Astrocyte (in vitro differentiated cells and primary cell): Measurements from ENCODE around the gene CTLA4. TPM values are rescaled to one million over a fixed set of nuclear protein-coding genes. Genes with fewer than 3 reads are reported as not detected.

Experiments
- DNase-seq: peaks from one replicate; pipeline ENCODE4 v3.0.0-alpha.2; 2010; ENCODE audit warnings: low read depth
- FAIRE-seq: peaks from 2 replicates; lab custom pipeline; 2011; peaks lifted over from hg19 to GRCh38; lab: Jason Lieb, UNC
- H2AFZ ChIP-seq: 2 replicates; pipeline ENCODE4 v1.6.0; 2012; ENCODE audit warnings: low read depth, low read length, inconsistent platforms
- H3K27ac ChIP-seq: 2 replicates; pipeline ENCODE4 v1.5.1; 2011; ENCODE audit warnings: low read depth, low read length, inconsistent platforms
- H3K27me3 ChIP-seq: 2 replicates; pipeline ENCODE4 v1.6.0; 2011; ENCODE audit warnings: low read length, inconsistent platforms; ENCODE audit not compliant: insufficient read depth
- H3K36me3 ChIP-seq: 2 replicates; pipeline ENCODE4 v1.5.1; 2011; ENCODE audit warnings: low read length, inconsistent platforms; ENCODE audit not compliant: insufficient read depth
- H3K4me1 ChIP-seq: 2 replicates; pipeline ENCODE4 v1.5.1; 2011; ENCODE audit warnings: low read length, inconsistent platforms; ENCODE audit not compliant: insufficient read depth
- H3K4me2 ChIP-seq: 2 replicates; pipeline ENCODE4 v1.6.0; 2012; ENCODE audit warnings: low read length, inconsistent platforms
- H3K4me3 ChIP-seq: 2 replicates; pipeline ENCODE4 v1.5.1; 2011; ENCODE audit warnings: low read depth, mild to moderate bottlenecking, low read length, inconsistent platforms; ENCODE audit not compliant: insufficient read depth
- H3K79me2 ChIP-seq: 2 replicates; pipeline ENCODE4 v1.6.0; 2012; ENCODE audit warnings: mild to moderate bottlenecking, low read length, inconsistent platforms; ENCODE audit not compliant: insufficient read depth
- H3K9ac ChIP-seq: 2 replicates; pipeline ENCODE4 v1.6.0; 2012; ENCODE audit warnings: mild to moderate bottlenecking, low read length, inconsistent platforms
- H3K9me3 ChIP-seq: 2 replicates; pipeline ENCODE4 v1.5.1; 2012; ENCODE audit warnings: low read depth, mild to moderate bottlenecking, low read length, inconsistent platforms; ENCODE audit not compliant: insufficient read depth
- H4K20me1 ChIP-seq: 2 replicates; pipeline ENCODE4 v1.6.0; 2012; ENCODE audit warnings: low read length, inconsistent platforms; ENCODE audit not compliant: insufficient read depth
- H3K27ac Mint-ChIP-seq: one replicate; pipeline ENCODE4 v1.8.0; 2021; ENCODE audit warnings: mild to moderate bottlenecking, mixed read lengths; ENCODE audit not compliant: unreplicated experiment
- H3K27me3 Mint-ChIP-seq: one replicate; pipeline ENCODE4 v1.8.0; 2021; ENCODE audit warnings: low read depth, mixed read lengths; ENCODE audit not compliant: unreplicated experiment
- H3K36me3 Mint-ChIP-seq: one replicate; pipeline ENCODE4 v1.8.0; 2021; ENCODE audit warnings: low read depth, mixed read lengths; ENCODE audit not compliant: unreplicated experiment
- H3K4me1 Mint-ChIP-seq: one replicate; pipeline ENCODE4 v1.8.0; 2021; ENCODE audit warnings: low read depth, mixed read lengths; ENCODE audit not compliant: unreplicated experiment
- H3K4me3 Mint-ChIP-seq: one replicate; pipeline ENCODE4 v1.8.0; 2021; ENCODE audit warnings: mild to moderate bottlenecking, moderate library complexity, mixed read lengths; ENCODE audit not compliant: unreplicated experiment
- H3K9me3 Mint-ChIP-seq: one replicate; pipeline ENCODE4 v1.8.0; 2021; ENCODE audit warnings: mild to moderate bottlenecking, mixed read lengths; ENCODE audit not compliant: unreplicated experiment
- EZH2 ChIP-seq: IDR thresholded peaks from 2 replicates; pipeline ENCODE4 v1.6.1; 2012; ENCODE audit warnings: mild to moderate bottlenecking, low read length, inconsistent platforms; ENCODE audit not compliant: insufficient read depth
- total RNA-seq: library from RNA; stranded (reverse); gene quantifications from 2 replicates; pipeline ENCODE4 v1.2.1, GENCODE V29; 2021
- TF ChIP-seq, protein P1 (sequence below): IDR thresholded peaks from 2 replicates; pipeline ENCODE4 v1.5.1; 2011; ENCODE audit warnings: low read depth, mild to moderate bottlenecking, inconsistent platforms, low read length, moderate library complexity; ENCODE audit not compliant: insufficient read depth

Gene CTLA4
- total RNA-seq, 1 donor from 2014 or later: not detected

DNA sequence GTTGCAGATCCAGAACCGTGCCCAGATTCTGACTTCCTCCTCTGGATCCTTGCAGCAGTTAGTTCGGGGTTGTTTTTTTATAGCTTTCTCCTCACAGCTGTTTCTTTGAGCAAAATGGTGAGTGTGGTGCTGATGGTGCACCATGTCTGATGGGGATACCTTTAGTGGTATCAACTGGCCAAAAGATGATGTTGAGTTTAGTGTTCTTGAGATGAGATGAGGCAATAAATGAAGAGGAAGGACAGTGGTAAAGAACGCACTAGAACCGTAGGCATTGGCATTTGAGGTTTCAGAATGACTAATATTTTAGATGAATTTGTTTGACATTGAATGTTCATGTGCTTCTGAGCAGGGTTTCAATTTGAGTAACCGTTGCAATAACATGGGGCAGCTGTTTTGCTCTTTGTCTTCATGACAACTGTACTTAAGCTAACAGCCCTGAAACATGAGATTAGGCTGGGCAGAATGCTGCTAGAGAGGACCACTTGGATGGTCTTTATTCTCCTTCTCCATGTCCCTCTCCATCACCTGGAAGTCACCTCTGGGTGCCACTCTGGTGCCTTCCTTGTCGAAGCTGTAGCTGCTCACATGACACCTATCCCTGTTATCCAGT lies 3.9 kb downstream of the CTLA4 start:
- H3K27me3 ChIP-seq: peaks cover 9% of the 10 kb centered on the region

DNA sequence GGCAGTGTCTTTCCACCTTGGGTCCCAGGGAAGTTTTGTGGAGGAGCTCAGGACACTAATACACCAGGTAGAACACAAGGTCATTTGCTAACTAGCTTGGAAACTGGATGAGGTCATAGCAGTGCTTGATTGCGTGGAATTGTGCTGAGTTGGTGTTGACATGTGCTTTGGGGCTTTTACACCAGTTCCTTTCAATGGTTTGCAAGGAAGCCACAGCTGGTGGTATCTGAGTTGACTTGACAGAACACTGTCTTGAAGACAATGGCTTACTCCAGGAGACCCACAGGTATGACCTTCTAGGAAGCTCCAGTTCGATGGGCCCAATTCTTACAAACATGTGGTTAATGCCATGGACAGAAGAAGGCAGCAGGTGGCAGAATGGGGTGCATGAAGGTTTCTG lies 5.9 kb downstream of the CTLA4 start:
- peaks cover 3% of the 10 kb centered on the region for H3K27me3 ChIP-seq
- H3K9ac ChIP-seq: no peak overlapping the region
- Mint-ChIP-seq H3K27ac (no peak overlapping the region), H3K36me3 (no peaks in the 10 kb centered on the region), H3K4me3 (no peak overlapping the region), H3K4me1 (peaks cover 2% of the 10 kb centered on the region), H3K27me3 (peaks cover 17% of the 10 kb centered on the region), H3K9me3 (no peaks in the 10 kb centered on the region)
- no peaks in the 10 kb centered on the region for H3K9me3 ChIP-seq
- no peaks in the 10 kb centered on the region for H3K36me3 ChIP-seq
- no peak overlapping the region for H3K4me3 ChIP-seq
- H2AFZ ChIP-seq: no peak overlapping the region
- no peaks in the 10 kb centered on the region for H4K20me1 ChIP-seq
- TF ChIP-seq, protein P1, sequence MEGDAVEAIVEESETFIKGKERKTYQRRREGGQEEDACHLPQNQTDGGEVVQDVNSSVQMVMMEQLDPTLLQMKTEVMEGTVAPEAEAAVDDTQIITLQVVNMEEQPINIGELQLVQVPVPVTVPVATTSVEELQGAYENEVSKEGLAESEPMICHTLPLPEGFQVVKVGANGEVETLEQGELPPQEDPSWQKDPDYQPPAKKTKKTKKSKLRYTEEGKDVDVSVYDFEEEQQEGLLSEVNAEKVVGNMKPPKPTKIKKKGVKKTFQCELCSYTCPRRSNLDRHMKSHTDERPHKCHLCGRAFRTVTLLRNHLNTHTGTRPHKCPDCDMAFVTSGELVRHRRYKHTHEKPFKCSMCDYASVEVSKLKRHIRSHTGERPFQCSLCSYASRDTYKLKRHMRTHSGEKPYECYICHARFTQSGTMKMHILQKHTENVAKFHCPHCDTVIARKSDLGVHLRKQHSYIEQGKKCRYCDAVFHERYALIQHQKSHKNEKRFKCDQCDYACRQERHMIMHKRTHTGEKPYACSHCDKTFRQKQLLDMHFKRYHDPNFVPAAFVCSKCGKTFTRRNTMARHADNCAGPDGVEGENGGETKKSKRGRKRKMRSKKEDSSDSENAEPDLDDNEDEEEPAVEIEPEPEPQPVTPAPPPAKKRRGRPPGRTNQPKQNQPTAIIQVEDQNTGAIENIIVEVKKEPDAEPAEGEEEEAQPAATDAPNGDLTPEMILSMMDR: no peak
- no peak for TF ChIP-seq EZH2
- no peaks in the 10 kb centered on the region for H3K79me2 ChIP-seq
- no peaks in the 10 kb centered on the region for H3K4me1 ChIP-seq
- H3K27ac ChIP-seq: no peak overlapping the region
- FAIRE-seq (no peak), DNase-seq (no peak)
- no peak overlapping the region for H3K4me2 ChIP-seq

More for the DNA sequence above, 3.9 kb downstream of the CTLA4 start:
- H3K27ac Mint-ChIP-seq: no peak overlapping the region
- H3K79me2 ChIP-seq: no peaks in the 10 kb centered on the region
- H3K27ac ChIP-seq: no peak overlapping the region
- peaks cover 13% of the 10 kb centered on the region for H3K27me3 Mint-ChIP-seq
- no peak overlapping the region for H3K4me3 ChIP-seq
- no peaks in the 10 kb centered on the region for H3K36me3 ChIP-seq
- H4K20me1 ChIP-seq: no peaks in the 10 kb centered on the region
- no peak for FAIRE-seq
- H3K9ac ChIP-seq: no peak overlapping the region
- no peak overlapping the region for H3K4me2 ChIP-seq
- no peaks in the 10 kb centered on the region for H3K9me3 Mint-ChIP-seq
- no peaks in the 10 kb centered on the region for H3K9me3 ChIP-seq
- no peaks in the 10 kb centered on the region for H3K36me3 Mint-ChIP-seq
- H3K4me1 ChIP-seq: no peaks in the 10 kb centered on the region
- DNase-seq: no peak
- peaks cover 2% of the 10 kb centered on the region for H3K4me1 Mint-ChIP-seq
- no peak overlapping the region for H2AFZ ChIP-seq
- no peak overlapping the region for H3K4me3 Mint-ChIP-seq
- TF ChIP-seq EZH2: no peak
- TF ChIP-seq, protein P1: no peak

DNA sequence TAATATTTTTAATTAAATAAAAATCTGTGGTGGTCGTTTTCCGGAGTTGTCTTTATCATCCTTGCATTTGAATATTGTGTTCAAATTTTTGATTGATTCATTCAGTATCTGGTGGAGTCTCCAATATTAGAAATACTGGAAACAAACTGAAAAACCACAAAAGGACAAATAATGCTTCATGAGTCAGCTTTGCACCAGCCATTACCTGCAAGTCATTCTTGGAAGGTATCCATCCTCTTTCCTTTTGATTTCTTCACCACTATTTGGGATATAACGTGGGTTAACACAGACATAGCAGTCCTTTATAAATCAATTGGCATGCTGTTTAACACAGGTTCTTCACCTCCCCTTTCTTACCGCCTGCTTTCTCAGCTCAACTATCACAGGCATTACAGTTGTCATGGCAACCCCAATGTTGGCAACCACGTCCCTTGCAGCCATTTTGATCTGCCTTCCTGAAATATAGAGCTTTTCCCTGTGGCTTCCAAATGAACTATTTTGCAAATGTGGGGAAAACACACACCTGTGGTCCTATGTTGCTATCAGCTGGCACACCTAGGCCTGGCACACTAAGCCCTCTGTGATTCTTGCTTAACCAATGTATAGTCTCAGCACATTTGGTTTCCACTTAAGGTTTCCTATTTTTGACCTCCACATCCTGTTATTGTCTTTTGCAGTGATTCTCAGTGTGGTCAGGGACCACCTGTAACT lies 6.5 kb downstream of the CTLA4 start:
- Mint-ChIP-seq H3K4me1 (peaks cover 2% of the 10 kb centered on the region), H3K27me3 (peaks cover 17% of the 10 kb centered on the region), H3K27ac (no peak overlapping the region), H3K36me3 (no peaks in the 10 kb centered on the region), H3K4me3 (no peak overlapping the region), H3K9me3 (no peaks in the 10 kb centered on the region)
- FAIRE-seq: no peak
- no peak overlapping the region for H3K4me2 ChIP-seq
- no peak for TF ChIP-seq EZH2
- TF ChIP-seq, protein P1: no peak
- H3K4me1 ChIP-seq: no peaks in the 10 kb centered on the region
- DNase-seq: no peak
- no peaks in the 10 kb centered on the region for H3K36me3 ChIP-seq
- no peaks in the 10 kb centered on the region for H4K20me1 ChIP-seq
- H3K4me3 ChIP-seq: no peak overlapping the region
- no peaks in the 10 kb centered on the region for H3K9me3 ChIP-seq
- no peak overlapping the region for H2AFZ ChIP-seq
- H3K27me3 ChIP-seq: peaks cover 3% of the 10 kb centered on the region
- no peak overlapping the region for H3K27ac ChIP-seq
- no peak overlapping the region for H3K9ac ChIP-seq
- H3K79me2 ChIP-seq: no peaks in the 10 kb centered on the region
